Psoas muscle (tissue), 8 donors: Measurements from ENCODE around the gene GP5. TPM values are rescaled to one million over a fixed set of nuclear protein-coding genes. Genes with fewer than 3 reads are reported as not detected.
A peak's percentile ranks its signal among the peaks of the same experiment; 100 is the strongest.

Experiments
- ATAC-seq, 4 donors: fragments of 200-7000 bp; cut with Tn5 transposase; one replicate each; pipeline ENCODE4 v1.9.1; 2020; ENCODE audit warnings: moderate library complexity in 3 of 4, mild to moderate bottlenecking in 2 of 4
- DNase-seq, 2 donors: peaks; one replicate each; pipeline ENCODE4 v3.0.0-alpha.2; 2020
- H3K27ac ChIP-seq: fragments of 200-600 bp; one replicate; pipeline ENCODE4 v1.8.0; 2022
- H3K27me3 ChIP-seq, 3 donors: fragments of 200-600 bp in 1 of 3; one replicate each; pipeline versions ENCODE4 v1.6.1 to v1.8.0; 2013 to 2022; ENCODE audit warnings: low read length in 2 of 3, mild to moderate bottlenecking in 2 of 3, moderate library complexity in 1 of 3; ENCODE audit not compliant: insufficient read depth in 3 of 3
- H3K36me3 ChIP-seq, 2 donors: fragments of 200-600 bp in 1 of 2; one replicate each; pipeline versions ENCODE4 v1.6.1 to v1.8.0; 2013 to 2022; ENCODE audit warnings: low read depth in 1 of 2, mild to moderate bottlenecking in 1 of 2, moderate library complexity in 1 of 2; ENCODE audit not compliant: insufficient read depth in 1 of 2
- H3K4me1 ChIP-seq: fragments of 200-600 bp; one replicate; pipeline ENCODE4 v1.8.0; 2022
- H3K4me3 ChIP-seq: fragments of 200-600 bp; one replicate; pipeline ENCODE4 v1.8.0; 2022; ENCODE audit warnings: mild to moderate bottlenecking
- H3K9me3 ChIP-seq: fragments of 200-600 bp; one replicate; pipeline ENCODE4 v1.8.0; 2022
- CTCF ChIP-seq: fragments of 200-600 bp; IDR thresholded peaks from one replicate; pipeline ENCODE4 v1.8.0; 2022; ENCODE audit warnings: antibody characterized with exemption
- WGBS, 3 donors: extraction: QIAGEN DNeasy Blood & Tissue Kit; methylation state at CpG; one replicate each; pipeline versions ENCODE4 v1.1.6 to v1.1.7; 2013; 5-methylcytosine and 5-hydroxymethylcytosine counted together
- intact Hi-C, 2 donors: fragments of 100-400 bp; cut with DNase I; formaldehyde crosslinking; loops; one replicate each; pipeline versions ENCODE4 v1.11.0 to v1.14.2; 2022
- polyA plus RNA-seq, 3 donors: library from polyadenylated mRNA; stranded (reverse); fragments of 200-250 nt; gene quantifications; one replicate each; pipeline ENCODE4 v1.2.3, GENCODE V29; 2013
- total RNA-seq, 4 donors: library from RNA; stranded (reverse); fragmentation: NEBNext Ultra II Directional in 2 of 4; extraction: Animal tissue kit (Norgen Biotek cat#: 25700) in 2 of 4; gene quantifications; one replicate each; pipeline versions ENCODE4 v1.2.1 to v1.2.4, GENCODE V29; 2021 to 2023
- donor health status: healthy with polysubstance abuse.
- donor health status: DM: no; HTN: no; CAD: no; lungs with moderate emphysema.
- donor health status: Bipolar disorder and iron deficiency.
- donor health status: healthy.
- donor health status: DM: yes; HTN: yes; CAD: no.
- donor health status: DM: no; HTN: no; CAD: no.
- donor health status: DM: no; HTN: no; CAD: no.
- donor health status: DM: yes; HTN: yes; CAD: no.

Gene GP5
- total and polyA plus RNA-seq, 7 donors: 0.01 TPM; not detected in 6

DNA sequence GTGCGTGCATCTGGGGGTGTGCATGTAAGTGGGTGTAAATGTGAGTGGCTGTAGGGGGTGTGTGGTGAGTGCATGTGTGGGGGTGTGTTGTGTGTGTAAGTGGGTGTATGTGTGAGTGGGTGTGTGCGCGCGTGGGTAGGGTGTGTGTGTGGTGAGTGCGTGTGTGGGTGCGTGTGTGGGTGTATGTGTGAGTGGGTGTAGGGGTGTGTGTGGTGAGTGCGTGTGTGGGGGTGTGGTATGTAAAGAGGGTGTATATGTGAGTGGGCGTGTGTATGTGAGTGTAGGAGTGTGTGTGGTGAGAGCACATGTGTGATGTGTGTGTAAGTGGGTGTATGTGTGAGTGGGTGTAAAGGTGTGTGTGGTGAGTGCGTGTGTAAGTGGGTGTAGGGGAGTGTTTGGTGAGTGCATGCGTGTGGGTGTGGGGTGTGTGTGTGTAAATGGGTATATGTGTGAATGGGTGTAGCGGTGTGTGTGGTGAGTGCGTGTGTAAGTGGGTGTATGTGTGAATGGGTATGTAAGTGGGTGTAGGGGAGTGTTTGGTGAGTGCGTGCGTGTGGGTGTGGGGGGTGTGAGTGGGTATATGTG is 47.0 kb downstream of the GP5 start:
- Histone ChIP-seq H3K9me3 (no peaks in the 10 kb centered on the region), H3K4me1 (no peaks in the 10 kb centered on the region), H3K27ac (no peak overlapping the region), H3K36me3 (no peaks in the 10 kb centered on the region), H3K27me3 (no peaks in the 10 kb centered on the region), H3K4me3 (no peak overlapping the region)
- TF ChIP-seq CTCF: no peak
- intact Hi-C loops: no loop called here
- ATAC-seq (peak in 1 of 4 donors; percentile 24), DNase-seq (no peak)
- 89 to 98% (median 95%) methylated on average over 14 of the region's 14 CpGs for WGBS, 3 donors

DNA sequence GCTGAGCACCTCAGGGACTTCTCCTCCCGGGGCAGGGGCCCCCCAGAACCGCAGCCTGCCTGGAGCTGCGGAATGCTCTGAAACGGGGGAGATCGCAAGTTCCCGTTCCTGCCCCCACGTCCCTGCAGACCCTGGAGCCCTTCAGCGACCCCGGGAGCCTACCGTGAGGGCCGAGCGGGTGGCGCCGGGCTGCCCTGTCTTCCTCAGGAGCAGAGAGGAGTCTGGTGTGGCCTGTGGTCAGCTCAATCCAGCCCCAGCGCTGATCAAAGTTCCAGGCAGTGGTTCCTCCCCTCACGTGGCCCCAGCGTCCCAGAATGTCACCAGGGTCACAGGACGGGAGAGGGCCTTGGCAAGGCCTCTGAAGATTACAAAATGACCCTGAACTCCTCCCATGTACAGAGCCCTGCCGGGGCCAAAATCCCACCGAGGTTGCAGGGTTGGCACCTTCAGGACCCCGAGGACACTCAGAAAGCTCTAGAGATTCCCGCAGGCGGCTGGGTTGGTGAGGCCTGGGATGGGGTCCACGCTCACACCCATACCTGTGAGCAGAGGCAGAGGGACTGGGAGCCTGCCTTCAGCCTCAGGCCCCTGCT is 47.9 kb downstream of the GP5 start, which contains the start of gene CPN2:
Gene CPN2, minus strand, starts transcription at position 249 of the 593 bp plus-strand sequence. CDS start 8,626 bp downstream, outside the sequence.
- no peak within 1 kb of the TSS for H3K27ac ChIP-seq
- no peaks in the 10 kb centered on the region for H3K27me3 ChIP-seq
- TF ChIP-seq CTCF: no peak
- H3K4me3 ChIP-seq: no peak within 1 kb of the TSS
- intact Hi-C loops: no loop called here
- DNase-seq (no peak), ATAC-seq (no peak)
- 87 to 92% (median 92%) methylated on average over 22 to 24 of the region's 24 CpGs for WGBS, 3 donors
- no peaks in the 10 kb centered on the region for H3K9me3 ChIP-seq
- no peaks in the 10 kb centered on the region for H3K4me1 ChIP-seq
- no peaks in the 10 kb centered on the region for H3K36me3 ChIP-seq

DNA sequence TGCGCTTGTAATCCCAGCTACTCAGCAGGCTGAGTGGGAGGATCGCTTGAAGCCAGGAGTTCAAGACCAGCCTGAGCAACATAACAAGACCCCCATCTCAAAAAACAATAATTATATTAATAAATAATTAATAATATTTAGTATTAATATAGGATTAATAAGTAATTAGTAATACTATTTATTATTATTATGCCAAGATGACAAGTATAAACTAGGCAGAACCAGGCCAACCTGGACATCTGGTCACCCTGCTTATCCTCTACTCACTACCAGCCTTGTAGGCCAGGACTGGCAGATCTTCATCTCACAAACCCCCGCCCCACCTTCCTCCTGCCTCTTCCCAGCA is 48.4 kb downstream of the GP5 start:
- DNase-seq (no peak), ATAC-seq (no peak)
- intact Hi-C loops: no loop called here
- no peak overlapping the region for H3K27ac ChIP-seq
- H3K36me3 ChIP-seq: no peaks in the 10 kb centered on the region
- no peaks in the 10 kb centered on the region for H3K4me1 ChIP-seq
- no peaks in the 10 kb centered on the region for H3K9me3 ChIP-seq
- no peak overlapping the region for H3K4me3 ChIP-seq
- H3K27me3 ChIP-seq: no peaks in the 10 kb centered on the region
- WGBS, 3 donors: 63 to 94% (median 84%) methylated on average over 3 of the region's 3 CpGs
- no peak for TF ChIP-seq CTCF

- no peak for DNase-seq
- WGBS, 3 donors: 43 to 57% (median 53%) methylated on average over 6 of the region's 6 CpGs
- H3K9me3 ChIP-seq: no peaks in the 10 kb centered on the region
- H3K27me3 ChIP-seq: no peaks in the 10 kb centered on the region
- ATAC-seq: peak in 3 of 4 donors; percentile 34 to 75 (median 50)
- no peak overlapping the region for H3K4me3 ChIP-seq
- H3K27ac ChIP-seq: no peak overlapping the region
- no peaks in the 10 kb centered on the region for H3K4me1 ChIP-seq
- no peak for TF ChIP-seq CTCF
- H3K36me3 ChIP-seq: no peaks in the 10 kb centered on the region
- intact Hi-C loops: loop anchor here in 1 of 2 donors (10.0 kb wide), 1 partner anchor 684 kb away; no protein-coding TSS in a partner anchor
These were observed 50.7 kb downstream of the GP5 start for GRCh38 chr3:194348354-194348753.

DNA sequence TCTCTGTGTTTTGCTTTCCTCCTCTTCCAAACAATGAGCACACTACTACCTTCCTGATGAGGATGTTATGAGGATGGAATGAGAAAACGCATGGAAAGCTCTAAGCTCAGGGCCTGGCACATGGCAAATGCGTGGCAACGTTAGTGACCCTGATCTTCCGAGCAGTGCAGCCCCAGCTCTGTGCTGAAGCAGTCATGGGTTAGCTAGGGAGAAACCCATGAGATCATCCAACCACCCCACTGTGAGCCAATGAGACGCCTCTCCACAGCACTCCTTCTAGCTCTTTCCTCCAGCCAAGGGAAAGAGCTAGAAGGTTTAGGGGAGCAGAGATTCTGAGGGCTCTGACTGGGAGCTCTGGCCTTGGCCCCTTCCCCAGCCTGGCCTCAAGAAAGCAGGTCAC is 52.4 kb downstream of the GP5 start:
- 75 to 78% (median 75%) methylated on average over 5 of the region's 5 CpGs for WGBS, 3 donors
- Histone ChIP-seq H3K27ac (no peak overlapping the region), H3K36me3 (no peaks in the 10 kb centered on the region), H3K4me3 (no peak overlapping the region), H3K4me1 (no peaks in the 10 kb centered on the region), H3K9me3 (no peaks in the 10 kb centered on the region), H3K27me3 (no peaks in the 10 kb centered on the region)
- ATAC-seq: no peak
- DNase-seq: no peak
- intact Hi-C loops: loop anchor here in 1 of 2 donors (10.0 kb wide), 1 partner anchor 682 kb away; no protein-coding TSS in a partner anchor
- no peak for TF ChIP-seq CTCF
